ENCODE results near the gene MXD4.

The MXD4 gene

GRCh38 chr4:2292646-2293108, 30.8 kb upstream of the MXD4 start:
- DNase-seq (ENCODE audit: low spot score): no peak

- DNase-seq (ENCODE audit: low spot score): no peak
Measured at GRCh38 chr4:2291705-2292645, 30.1 kb upstream of the MXD4 start.

- no peak for DNase-seq (ENCODE audit: low spot score)
Measured at GRCh38 chr4:2290974-2291704, 29.2 kb upstream of the MXD4 start.

GRCh38 chr4:2290488-2290887, 28.6 kb upstream of the MXD4 start:
- no peak for DNase-seq (ENCODE audit: low spot score)

GRCh38 chr4:2289955-2290333, 28.0 kb upstream of the MXD4 start:
- no peak for DNase-seq (ENCODE audit: low spot score)

GRCh38 chr4:2289311-2289954, 27.5 kb upstream of the MXD4 start:
- DNase-seq (ENCODE audit: low spot score): no peak

- no peak for DNase-seq (ENCODE audit: low spot score)
Measured at GRCh38 chr4:2288051-2288541, 26.2 kb upstream of the MXD4 start.

GRCh38 chr4:2287594-2287915, 25.6 kb upstream of the MXD4 start:
- no peak for DNase-seq (ENCODE audit: low spot score)

GRCh38 chr4:2286904-2287593, 25.1 kb upstream of the MXD4 start:
- DNase-seq (ENCODE audit: low spot score): no peak

GRCh38 chr4:2285613-2286381, 23.9 kb upstream of the MXD4 start:
- DNase-seq (ENCODE audit: low spot score): no peak

- DNase-seq (ENCODE audit: low spot score): peak; percentile 25
Measured at GRCh38 chr4:2284934-2285612, 23.2 kb upstream of the MXD4 start.

- DNase-seq (ENCODE audit: low spot score): no peak
Measured at GRCh38 chr4:2284161-2284933, 22.4 kb upstream of the MXD4 start.

- no peak for DNase-seq (ENCODE audit: low spot score)
Measured at GRCh38 chr4:2283199-2283711, 21.3 kb upstream of the MXD4 start.

- DNase-seq (ENCODE audit: low spot score): no peak
Measured at GRCh38 chr4:2281575-2282343, 19.9 kb upstream of the MXD4 start.

GRCh38 chr4:2280531-2281300, 18.8 kb upstream of the MXD4 start:
- DNase-seq (ENCODE audit: low spot score): no peak

GRCh38 chr4:2277956-2278355, 16.0 kb upstream of the MXD4 start:
- no peak for DNase-seq (ENCODE audit: low spot score)

GRCh38 chr4:2276581-2277325, 14.8 kb upstream of the MXD4 start:
- no peak for DNase-seq (ENCODE audit: low spot score)
